ENCODE measurements around the gene SFTPD.
"Not testable (repeated sequence)": the region's sequence is repeated elsewhere in the genome, so short reads cannot be mapped to it uniquely, and the experiment has no call there.

Gene SFTPD

DNA sequence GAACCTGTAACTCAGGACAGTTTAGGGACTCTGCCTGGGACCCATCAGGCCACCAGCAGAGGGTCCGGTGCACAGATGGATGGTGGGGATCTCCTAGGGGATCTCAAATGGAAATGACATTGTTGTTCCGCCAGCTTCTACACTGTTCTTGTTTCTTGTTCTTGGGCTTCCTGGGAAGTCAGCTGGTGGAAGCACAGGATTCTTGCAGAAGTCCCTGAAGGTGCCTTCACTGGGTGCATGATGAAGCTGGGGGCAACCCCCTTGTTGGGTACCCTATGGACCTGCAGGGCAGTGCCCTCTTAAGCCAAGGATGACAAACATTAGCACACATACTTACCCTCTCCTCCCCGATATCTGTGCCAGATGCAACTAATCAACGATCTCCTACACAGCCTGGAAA, 18.6 kb downstream of the SFTPD start:
- in situ Hi-C loops (cut with HindIII; ENCODE audit: low pct_ligation_motif_present, low pct_unique_long_range_greater_than_20kb, low sequenced_read_pairs) = no loop called here
- no peak for DNase-seq

DNA sequence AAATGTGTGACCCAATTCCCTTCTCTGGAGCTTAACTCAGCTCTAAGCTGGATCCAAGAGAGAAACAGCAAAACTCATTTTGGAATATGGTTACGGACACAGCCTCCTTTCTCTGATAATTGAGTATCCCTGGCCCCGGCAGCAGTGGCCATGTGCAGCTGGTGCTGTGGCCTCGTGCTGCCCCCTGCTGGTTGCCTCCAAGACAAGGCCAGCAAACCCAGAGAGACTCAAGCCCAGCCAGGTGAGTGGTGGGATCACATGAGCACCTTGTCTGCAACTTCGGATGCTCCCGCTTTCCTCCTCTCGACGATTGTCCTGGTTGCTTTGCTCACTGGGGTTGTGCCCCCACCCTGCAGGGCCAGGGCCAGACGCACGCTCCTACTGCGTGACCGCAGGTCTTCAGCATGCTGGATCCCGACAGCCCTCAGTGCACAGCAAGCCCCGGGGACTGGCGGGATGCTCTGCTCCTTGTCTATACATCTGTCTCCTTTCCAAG, 19.4 kb downstream of the SFTPD start:
- in situ Hi-C loops (cut with HindIII; ENCODE audit: low pct_ligation_motif_present, low pct_unique_long_range_greater_than_20kb, low sequenced_read_pairs) = no loop called here
- DNase-seq = peak; percentile 72

DNA sequence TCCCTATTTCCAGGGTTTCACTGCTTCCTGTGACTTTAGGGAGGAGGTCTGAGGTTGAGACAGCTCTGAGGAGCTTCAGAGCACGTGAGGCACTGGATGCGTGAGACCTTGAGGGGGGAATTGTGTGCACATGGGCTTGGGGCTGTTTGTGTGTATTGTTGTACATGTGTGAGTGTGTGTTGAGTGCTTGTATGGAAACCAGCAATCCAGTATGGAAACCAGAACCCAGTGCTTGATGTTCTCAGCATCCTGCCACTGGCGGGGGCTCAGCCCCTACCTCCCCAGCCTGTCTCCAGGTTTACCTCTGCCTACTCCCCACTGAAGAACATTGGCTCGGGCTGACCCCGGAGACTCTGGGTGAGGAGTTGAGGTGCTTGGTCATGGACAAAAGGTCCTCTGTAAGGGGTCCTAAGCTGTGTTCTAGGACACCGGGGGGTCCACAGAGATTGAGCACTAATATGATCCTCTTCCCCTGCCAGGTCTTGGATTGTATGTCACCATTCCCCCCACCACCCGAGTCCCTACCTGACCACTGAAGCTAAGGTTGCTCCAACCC, 20.8 kb downstream of the SFTPD start:
- no peak for DNase-seq
- in situ Hi-C loops (cut with HindIII; ENCODE audit: low pct_ligation_motif_present, low pct_unique_long_range_greater_than_20kb, low sequenced_read_pairs) = no loop called here

DNA sequence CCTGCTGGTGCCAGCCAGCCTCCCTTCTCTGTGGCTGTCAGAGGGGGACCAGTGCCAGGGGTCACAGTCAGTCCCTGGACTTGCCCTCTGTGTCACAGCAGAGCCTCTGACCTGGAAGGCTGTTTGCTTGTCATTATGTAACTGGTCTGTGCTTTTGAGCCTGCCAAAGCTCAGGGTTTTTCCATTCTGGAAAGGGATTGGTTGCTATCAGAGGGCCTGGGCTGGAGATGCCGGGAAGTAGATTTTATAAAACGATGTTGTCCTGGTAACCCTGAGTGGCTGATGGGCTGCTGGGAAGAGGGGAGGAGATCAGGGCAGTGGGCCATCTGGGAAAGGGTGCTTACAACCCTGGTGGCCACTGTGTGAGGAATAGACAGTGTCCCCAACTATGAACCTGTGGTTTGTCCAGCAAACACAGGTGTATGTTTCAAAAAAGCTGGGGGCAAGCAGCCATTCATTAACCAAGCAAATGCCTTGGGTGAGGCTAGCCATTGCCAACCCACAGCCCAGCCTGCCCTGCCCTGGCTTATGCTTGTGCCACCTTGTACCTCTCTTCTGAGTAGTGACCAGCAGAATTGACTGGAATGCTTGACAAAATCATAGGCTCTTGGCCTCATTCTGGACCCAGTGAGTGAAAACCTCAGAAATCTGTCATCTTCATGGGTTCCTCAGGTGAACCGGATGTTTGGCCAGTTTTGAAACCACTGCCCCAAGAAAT, 21.6 kb downstream of the SFTPD start:
- in situ Hi-C loops (cut with HindIII; ENCODE audit: low pct_ligation_motif_present, low pct_unique_long_range_greater_than_20kb, low sequenced_read_pairs) = no loop called here
- no peak for DNase-seq

DNA sequence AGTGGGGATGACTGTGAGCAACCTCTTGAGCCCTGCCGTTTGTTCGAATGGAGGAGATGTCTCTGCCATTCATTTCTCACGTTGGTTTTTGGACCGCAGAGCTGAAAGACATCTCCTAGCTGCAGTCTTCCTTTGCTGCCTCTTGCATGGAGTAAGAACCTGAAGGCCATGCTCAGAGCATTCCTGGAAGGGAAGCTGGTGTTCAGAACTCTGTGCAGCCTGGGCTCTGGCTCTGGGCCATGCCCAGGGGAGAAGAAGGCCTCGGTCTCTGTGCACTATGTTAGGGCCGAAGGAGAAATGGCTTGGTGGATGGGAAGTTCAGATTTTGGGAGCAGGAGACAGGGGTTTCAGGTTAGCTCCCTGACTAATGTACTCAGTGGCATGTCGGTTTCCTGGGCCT, 22.9 kb downstream of the SFTPD start:
- in situ Hi-C loops (cut with HindIII; ENCODE audit: low pct_ligation_motif_present, low pct_unique_long_range_greater_than_20kb, low sequenced_read_pairs) = no loop called here
- no peak for DNase-seq

DNA sequence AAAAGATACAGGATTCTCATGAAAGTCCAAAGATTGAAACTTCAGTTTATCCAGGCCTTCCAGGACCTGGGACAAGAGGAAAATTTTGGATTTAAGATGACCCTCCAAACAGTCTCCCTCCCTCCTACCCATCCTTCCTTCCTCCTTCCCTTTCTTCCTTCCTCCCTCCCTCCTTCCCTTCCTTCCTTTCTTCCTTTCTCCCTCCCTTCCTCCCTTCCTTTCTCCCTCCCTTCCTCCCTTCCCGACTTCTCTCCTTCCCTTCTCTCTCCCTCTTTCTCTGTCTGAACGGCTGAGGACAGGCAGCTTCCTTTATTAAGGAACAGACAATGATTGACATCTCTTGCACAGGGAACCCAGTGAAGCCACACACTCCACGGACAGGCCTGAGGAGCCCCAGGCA, 23.3 kb downstream of the SFTPD start:
- in situ Hi-C loops (cut with HindIII; ENCODE audit: low pct_ligation_motif_present, low pct_unique_long_range_greater_than_20kb, low sequenced_read_pairs) = no loop called here
- DNase-seq = no peak

DNA sequence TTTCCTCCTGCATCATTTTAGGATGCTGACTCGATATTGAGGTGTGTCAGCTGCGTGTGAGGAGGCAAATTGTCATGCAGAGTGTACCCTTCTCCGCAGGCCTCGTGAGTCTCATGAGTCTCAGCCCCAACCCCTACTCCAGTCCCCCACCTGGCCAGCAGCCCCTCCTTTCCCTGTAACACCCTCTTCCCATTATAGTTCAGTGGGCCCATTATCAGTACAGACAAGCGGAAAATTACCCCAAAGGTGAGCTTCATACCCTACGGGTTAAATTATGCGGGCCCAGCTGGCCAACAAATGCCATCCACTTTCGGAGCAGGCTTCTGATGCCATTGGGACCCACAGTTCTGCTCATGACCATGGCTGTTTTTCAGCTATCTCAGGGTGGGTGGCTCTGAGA, 25.2 kb downstream of the SFTPD start:
- in situ Hi-C loops (cut with HindIII; ENCODE audit: low pct_ligation_motif_present, low pct_unique_long_range_greater_than_20kb, low sequenced_read_pairs) = no loop called here
- DNase-seq = no peak

DNA sequence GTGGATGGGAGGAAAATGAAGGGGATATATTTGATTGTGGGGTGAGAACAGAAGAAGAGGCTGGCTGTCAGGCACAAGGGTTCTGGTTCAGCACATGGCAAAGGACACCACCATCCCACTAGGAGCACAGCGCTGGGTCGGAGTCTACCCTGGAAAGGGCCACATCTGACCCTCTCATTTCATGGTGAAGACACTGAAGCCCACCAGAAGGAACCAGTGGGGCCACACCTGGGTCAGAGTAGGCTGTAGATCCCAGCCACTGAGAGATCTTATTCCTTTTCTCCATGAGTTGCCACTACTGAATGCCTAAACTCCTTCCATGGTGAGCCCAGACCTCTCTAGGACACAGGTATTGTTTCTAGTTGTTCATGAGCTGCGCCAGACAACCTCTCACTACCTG, 25.8 kb downstream of the SFTPD start:
- in situ Hi-C loops (cut with HindIII; ENCODE audit: low pct_ligation_motif_present, low pct_unique_long_range_greater_than_20kb, low sequenced_read_pairs) = no loop called here
- DNase-seq = no peak

DNA sequence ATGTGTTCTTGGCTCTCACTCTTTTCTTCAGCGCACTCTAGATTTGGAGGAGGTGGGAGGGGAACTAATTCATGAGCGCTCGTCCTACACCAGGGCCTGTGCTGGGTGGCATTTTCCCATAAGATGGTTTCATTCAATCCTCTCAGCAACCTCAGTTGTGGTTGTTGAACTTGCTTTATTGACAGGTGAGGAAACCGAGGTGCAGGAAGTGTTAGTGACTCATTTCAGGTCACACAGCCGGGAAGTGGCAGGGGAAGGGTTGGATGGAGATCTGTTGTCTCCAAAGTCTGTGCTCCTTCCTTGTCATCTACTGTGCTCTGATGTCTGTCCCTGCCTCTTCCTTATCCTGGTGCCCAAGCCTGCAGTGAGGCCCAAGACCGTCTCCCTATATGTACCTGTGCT, 26.9 kb downstream of the SFTPD start:
- DNase-seq; in situ Hi-C loops (cut with HindIII; ENCODE audit: low pct_ligation_motif_present, low pct_unique_long_range_greater_than_20kb, low sequenced_read_pairs): not testable (repeated sequence)

DNA sequence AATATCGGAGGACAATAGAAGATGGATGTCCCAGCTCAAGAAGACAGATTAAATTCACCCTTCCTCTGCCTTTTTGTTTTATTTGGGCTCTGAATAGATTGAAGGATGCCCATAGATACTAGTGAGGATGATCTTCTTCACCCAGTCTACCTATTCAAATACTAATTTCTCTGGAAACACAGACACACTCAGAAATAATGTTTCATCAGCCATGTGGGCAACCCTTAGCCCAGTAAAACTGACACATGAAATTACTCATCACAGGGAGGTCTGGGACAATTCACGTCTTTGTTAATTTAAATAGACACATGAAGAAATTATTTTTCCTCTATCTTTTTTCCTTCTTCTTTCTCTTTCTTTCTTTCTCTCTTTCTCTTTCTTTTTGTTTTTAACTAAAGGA, 33.1 kb downstream of the SFTPD start:
- DNase-seq; in situ Hi-C loops (cut with HindIII; ENCODE audit: low pct_ligation_motif_present, low pct_unique_long_range_greater_than_20kb, low sequenced_read_pairs): not testable (repeated sequence)

DNA sequence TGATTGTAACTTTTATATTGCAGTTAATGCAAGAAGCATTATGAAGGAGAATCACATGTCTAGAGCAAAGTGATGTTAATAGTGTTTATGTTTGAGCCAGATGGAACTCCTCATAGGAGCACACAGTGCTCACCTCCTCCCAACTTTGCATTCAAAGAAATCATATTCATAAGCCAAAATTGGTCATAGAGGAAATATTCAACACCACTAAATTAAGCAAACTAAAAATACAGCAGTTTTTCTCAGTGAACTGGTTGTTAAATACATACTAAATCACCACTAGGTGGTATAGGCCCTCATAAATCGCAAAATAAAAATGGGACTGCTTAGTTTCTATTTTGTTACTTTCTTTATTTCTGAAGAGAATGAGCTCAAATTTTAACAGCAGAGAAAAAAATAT, 34.4 kb downstream of the SFTPD start:
- in situ Hi-C loops (cut with HindIII; ENCODE audit: low pct_ligation_motif_present, low pct_unique_long_range_greater_than_20kb, low sequenced_read_pairs); DNase-seq: not testable (repeated sequence)

DNA sequence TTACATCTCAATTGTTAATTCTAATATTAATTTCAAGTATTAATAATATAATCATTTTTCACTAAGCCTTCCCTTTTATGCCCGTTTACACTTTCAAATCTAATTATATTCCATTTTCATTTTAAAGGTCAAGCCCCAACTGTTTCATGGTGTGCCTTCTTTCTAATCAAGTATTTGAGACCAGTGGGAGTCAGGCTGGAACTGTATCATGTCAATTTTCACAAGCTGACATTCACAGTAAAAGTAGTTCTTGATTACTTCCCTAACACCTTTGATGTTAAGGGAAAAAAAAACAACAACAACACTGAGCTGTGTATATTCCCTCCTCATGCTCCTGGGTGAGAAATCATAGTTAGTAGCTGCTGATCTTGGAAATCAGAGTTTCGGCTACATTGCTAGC, 38.1 kb downstream of the SFTPD start:
- in situ Hi-C loops (cut with HindIII; ENCODE audit: low pct_ligation_motif_present, low pct_unique_long_range_greater_than_20kb, low sequenced_read_pairs) = no loop called here
- no peak for DNase-seq

DNA sequence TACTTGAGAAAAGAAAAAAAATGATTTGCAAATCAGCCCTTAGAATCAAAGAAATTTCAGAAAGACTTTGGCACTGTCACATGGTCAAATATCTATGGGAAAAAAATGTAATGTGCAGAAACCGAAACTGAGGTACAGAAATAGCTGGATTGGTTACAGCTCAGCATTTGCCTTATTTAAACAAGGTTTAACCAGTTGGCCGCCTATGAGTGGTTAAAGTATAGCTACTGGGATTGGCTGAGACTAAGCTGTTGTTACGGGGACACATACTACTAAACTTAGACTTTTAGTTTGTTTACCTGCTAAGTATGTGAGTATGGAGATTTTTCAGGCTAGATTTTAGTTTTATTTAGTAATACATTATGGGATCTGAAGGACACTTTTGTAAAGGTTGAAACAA, 38.6 kb downstream of the SFTPD start:
- DNase-seq = no peak
- in situ Hi-C loops (cut with HindIII; ENCODE audit: low pct_ligation_motif_present, low pct_unique_long_range_greater_than_20kb, low sequenced_read_pairs) = no loop called here

DNA sequence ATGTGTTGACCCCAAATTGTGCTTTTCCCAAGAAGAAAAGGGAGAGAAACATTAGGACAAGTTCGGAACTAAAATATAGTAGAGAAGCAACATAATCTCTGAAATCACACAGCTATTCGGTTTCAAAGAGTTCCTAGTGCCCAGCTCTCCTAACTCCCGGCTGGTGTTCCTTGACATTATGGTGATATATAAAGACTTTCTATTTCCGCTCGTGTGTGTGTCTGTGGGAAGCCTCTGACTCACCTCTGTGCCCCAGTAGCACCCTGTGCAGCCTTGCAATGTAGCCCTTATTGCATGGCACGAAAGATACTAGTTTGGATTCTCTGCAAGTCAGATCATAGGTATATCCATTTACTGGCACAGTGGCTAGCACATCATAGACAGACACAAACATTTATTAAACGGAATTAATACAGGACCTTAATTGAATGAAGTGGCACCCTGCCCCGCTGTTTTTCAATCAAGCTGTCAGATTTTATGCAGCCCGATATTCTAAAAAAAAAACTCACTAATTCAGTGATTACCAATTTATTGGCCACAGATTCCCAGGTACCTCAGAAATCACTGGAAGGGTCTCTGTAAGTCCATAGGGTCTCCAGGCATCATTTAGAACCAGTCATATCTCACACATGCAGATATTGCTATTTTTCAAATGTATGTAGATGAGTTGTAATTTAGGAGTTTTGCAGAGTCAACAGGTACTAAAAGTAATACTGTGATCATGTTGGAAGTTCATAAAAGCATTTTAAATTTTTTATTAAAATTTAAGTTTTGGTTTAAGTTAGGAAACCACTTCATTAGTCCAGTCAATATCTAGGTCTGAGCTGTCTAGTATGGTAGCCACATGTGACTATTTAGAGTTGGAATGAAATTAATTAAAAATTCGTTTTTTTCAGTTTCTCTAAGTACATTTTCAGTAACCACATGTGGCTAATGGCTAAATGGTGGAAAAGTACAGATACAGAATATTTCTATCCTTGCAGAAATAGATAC, 43.3 kb downstream of the SFTPD start:
- DNase-seq = peak; percentile 39
- in situ Hi-C loops (cut with HindIII; ENCODE audit: low pct_ligation_motif_present, low pct_unique_long_range_greater_than_20kb, low sequenced_read_pairs) = no loop called here

DNA sequence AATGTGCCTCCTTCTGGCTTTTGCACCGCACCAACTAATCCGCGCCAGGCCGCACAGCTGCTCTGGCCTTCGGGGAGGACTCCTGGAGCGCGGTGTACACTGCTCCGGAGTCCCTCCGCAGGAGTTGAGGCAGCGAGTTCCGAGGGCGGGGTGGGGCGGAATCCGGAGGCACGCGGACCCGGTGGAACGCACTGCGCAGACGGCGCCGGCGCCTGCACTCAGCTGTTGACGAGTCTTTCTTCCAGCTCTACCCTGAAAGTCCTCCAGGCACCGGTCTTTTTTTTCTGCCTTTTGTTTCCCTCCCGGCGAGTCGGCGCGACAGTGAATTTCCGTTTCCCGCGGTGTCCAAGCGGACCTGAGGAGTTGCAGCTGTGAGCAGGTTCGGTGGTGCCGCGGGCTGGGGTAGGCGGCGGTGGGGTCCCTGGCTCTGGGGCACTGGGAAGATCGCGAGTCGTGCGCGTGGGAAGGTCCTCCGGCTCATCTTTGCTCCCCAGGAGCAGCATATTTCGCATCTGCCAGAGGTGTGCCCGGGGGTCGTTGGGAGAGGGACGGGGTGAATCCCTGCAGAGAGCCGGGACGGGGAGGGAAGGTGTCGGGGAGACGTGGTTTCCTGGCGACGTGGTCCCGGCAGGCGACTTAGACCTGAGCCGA, 44.1 kb downstream of the SFTPD start:
- DNase-seq = peak; percentile 71
- in situ Hi-C loops (cut with HindIII; ENCODE audit: low pct_ligation_motif_present, low pct_unique_long_range_greater_than_20kb, low sequenced_read_pairs) = no loop called here

DNA sequence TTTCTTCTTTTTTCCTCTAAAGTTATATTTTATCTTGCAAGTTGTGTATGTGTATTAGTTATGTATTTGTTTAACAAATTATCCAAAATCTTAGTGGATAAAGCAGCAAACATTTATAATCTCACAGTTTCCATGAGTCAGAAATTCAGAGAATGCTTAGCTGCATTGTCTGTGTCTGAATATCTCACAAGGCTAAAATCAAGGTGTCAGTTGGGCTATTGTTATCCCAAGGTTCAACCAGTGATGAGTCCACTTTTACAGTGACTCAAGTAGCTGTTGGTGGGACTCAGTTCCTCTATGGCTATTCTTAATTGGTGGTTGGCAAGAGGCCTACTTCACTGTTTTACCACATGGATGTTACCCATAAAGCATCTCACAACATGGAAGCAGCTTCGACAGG, 47.3 kb downstream of the SFTPD start:
- in situ Hi-C loops (cut with HindIII; ENCODE audit: low pct_ligation_motif_present, low pct_unique_long_range_greater_than_20kb, low sequenced_read_pairs) = not testable (repeated sequence)

DNA sequence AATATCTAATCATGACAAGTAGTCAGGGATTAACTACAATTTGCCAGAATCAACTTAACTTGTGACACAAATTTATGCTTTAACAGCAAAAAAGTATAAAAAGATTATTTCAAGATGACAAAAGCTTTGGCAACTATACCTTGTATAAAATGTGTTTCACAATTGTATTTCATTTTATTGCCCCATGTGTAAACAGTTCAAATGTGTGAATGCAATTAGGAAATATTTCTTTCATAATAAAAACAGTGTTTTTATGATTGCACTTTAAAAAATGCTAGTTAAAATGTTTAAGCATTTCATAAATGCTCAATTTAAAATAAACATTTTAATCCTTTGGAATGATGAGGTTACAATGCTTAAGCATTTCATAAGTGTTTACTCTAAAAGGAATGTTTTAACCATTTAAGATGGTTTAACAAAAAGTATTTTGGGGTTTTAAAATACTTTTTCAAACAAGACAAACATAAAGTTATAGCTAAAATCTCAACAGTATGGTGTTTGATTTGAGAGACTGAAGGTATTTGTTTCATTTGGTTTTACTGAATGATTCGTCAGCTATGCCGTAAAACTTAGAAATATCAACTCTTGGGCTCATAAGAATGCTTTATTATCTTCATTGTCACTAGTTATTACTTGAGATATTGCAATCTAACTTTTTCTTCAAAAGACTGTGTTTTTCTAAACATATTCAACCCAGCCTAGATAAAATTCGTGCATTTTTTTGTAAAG, 50.1 kb downstream of the SFTPD start:
- no peak for DNase-seq
- in situ Hi-C loops (cut with HindIII; ENCODE audit: low pct_ligation_motif_present, low pct_unique_long_range_greater_than_20kb, low sequenced_read_pairs) = no loop called here

More for the DNA sequence above, 47.3 kb downstream of the SFTPD start:
- DNase-seq = not testable (repeated sequence)

DNA sequence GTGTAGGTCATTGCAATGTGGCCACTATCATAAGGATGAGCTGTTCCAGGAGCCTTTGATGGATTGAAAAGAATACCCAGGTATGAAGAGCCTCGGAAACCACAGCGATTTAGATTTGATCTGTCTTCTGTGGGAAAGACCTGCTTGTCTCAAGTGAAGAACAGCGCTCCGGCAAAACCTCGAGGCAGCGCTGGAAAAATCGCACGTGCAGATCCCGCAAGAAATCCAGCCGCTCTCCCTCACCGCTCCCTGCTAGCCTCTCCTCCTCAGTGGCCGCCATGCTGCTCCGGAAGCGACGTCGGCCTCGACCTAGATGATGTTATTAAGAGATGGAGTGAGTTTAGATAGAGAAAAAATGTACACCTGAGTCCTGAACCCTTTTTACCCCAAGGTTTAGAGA, 56.0 kb downstream of the SFTPD start:
- in situ Hi-C loops (cut with HindIII; ENCODE audit: low pct_ligation_motif_present, low pct_unique_long_range_greater_than_20kb, low sequenced_read_pairs); DNase-seq: not testable (repeated sequence)

Data from ACHN (cell line).